Fibroblast of skin of left biceps (primary cell): ENCODE measurements around the gene RAB11FIP5.

ENCODE experiments used
- DNase-seq, 2 experiments: peaks; one replicate each; pipeline ENCODE4 v3.0.0-alpha.2; 2013; ENCODE audit warnings: low read depth in 2 of 2

RAB11FIP5 gene

DNA sequence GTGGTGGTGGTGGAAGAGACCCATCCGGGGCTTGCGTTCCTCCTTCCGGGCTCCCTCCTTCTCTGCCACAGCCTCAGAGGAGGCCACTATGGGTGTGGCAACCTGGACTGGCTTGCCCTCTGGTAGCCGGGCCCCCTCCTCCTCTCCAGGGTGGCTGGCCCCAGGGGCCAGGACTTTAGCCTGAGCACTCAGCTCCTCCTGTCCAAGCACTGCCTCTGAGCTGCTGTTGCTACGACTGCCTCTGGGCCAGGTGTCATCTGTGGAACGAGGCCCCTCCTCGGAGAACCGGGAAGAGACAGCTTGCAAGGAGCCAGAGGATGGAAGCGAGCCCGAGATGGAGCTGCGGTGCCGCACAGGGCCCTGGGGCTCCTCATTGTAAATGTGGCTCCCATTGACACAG is 24.5 kb downstream of the RAB11FIP5 start:
- DNase-seq: no peak

DNA sequence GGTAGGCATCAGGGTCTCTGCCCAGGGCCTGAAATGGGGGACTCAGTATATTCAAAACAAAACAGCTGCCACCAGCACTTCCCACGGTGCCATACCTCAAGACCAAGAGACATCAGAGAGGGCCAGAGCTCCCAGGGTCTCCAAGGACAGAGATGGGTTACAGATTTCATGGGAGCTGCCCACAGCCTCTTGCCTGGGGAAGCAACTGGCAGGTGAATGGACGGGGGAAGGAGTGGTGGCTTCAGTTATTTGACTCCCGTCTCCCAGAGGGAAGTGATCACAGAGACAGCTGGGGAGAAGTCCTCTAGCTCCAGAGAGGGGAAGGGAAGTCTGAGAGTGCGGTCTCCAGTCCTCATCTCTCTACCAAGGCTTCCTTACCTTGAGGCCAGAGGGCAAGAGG is 25.4 kb downstream of the RAB11FIP5 start:
- DNase-seq: no peak

DNA sequence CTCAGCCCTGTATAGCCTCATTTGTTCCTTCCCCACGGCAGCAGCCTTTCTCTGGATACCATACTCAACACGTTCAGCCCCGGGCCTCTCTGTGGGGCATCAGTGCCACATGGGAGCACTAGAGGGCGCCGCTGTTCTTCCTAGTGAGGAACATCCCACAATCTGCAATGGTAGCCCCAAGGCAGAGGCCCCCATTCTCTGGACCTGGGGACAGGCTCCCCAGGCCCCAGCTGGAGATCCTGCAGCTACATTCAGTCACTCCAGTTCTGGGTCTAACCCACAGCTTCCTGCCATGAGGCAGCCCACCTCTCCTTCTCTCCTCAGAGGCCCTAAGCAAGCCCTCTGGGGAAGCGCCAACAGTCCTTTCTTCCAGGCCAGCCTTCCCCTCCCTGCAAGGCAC is 27.1 kb downstream of the RAB11FIP5 start:
- DNase-seq: peak in 1 of 2 experiments; percentile 18

DNA sequence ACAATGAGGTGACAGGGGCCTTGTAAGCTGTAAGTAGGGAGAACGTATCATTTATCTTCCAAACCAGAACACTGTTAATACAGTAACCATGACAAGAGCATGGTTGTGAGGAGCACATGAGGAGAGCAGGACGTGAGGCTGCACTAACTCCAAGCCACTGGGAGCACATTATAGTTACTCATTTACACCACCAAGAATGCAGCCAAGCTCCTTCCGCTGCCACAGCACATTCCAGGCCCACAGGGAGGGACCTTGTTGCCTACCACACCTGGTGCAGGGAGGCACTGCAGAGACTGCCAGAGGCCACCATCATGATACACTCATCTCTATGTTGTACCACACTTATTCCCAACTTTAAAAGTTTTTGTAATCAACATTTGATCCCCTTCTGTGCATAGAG is 27.8 kb downstream of the RAB11FIP5 start:
- no peak for DNase-seq

DNA sequence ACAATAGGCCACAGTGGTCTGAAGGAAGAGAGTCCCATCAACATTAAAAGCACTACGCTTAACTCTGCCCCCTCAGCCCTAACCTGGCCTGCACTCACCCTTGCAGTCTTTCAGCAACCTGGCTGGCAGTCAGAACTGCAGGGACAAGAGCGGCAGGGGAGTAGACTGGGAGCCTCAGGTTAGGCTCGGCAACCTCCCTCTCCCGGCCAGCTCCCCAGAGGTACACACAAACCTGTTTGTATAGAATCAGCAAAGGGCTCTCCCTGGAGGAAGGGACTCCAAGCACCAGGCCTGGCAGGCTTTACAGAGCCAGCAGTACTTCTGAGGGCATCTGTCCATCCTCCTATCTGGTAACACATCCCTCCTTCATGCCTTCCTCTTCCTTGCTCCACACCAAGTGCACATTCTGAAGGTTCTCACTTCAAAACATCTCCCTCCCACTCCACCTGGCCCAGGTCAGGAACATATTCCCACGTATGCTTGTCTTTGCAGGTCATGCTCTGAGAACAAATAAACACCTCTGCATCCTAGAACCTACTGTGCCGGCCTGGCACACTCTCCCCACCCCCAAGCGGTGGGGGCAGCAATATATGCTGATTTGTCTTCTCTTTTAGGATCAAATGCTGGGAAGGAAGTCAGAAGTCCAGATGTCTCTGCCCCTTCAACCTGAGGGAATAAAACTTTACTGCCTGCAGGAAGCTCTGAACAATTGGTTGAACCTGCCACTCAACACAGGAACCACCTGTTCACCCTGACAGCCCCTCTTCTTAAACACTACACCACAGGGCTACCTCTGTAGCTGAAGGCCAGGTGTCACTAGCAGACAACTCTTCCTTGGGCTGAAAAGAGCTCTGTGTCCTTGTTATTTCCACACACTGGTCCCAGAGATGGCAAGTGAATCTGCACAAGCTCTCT is 28.6 kb downstream of the RAB11FIP5 start:
- no peak for DNase-seq

DNA sequence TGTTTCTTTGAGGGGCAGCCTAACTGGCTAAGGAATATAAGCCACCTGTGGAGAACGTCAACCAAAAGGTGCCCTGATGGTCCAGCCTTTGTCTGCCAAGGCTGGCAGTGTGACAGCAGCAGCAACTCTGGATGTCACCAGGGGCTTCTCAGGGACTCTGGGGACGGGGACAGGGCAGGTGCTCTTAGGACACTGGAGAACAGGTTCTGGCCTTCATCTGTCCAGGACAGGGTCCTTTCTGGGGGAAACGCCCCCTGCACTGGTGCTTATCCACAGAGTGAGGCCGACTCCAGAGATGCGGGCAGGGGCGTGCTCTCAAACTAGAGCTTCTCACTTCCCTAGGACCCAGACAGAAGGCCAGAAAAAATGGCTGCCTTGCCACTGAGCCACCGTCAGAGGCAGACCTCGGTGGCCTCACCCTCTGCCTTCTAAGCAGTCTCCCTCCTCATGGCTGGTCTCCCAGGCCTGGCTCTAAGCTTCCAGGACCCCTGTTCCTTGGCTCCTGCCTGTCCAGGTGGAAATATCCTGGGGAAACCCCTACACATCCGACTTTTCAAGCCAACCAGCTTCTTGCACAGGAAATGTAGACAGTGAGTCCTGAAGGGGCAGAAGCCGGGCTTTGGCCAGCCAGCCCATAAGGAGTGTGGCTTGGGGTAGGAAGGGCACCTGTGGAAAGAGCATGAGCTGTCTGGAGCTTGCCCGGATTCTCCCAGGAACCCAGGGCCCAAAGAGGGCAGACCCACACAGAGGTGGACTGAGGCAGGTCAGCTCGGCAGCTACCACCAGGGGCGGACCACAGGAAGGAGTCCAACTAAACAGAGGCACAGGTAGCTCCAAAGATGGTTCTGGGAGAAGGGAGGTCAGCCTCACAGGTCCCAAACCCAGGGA is 30.0 kb downstream of the RAB11FIP5 start:
- no peak for DNase-seq

DNA sequence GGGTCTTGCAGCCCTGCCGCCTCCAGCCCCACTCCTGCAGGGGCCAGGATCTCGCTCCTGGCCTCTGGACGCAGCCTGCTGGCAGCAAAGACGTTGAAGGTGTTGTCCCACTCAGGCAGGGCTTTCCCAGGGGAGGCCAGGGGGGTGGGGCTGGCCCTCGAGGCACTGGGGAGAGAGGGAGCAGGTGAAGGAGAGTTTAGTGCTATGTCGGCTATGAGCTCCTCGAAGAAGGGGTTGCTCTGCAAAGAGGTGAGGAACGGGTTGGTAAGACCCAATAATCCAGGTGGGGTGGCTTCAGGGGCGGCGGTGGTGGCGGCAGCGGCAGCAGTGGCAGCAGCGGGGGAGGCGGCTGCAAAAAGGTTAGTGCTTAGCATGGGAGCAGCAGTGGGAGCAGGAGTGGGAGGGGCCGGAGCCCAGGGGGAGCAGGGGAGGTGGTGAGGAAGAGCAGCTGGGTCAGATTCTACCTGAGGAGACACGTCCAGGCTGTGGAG is 31.5 kb downstream of the RAB11FIP5 start:
- no peak for DNase-seq

DNA sequence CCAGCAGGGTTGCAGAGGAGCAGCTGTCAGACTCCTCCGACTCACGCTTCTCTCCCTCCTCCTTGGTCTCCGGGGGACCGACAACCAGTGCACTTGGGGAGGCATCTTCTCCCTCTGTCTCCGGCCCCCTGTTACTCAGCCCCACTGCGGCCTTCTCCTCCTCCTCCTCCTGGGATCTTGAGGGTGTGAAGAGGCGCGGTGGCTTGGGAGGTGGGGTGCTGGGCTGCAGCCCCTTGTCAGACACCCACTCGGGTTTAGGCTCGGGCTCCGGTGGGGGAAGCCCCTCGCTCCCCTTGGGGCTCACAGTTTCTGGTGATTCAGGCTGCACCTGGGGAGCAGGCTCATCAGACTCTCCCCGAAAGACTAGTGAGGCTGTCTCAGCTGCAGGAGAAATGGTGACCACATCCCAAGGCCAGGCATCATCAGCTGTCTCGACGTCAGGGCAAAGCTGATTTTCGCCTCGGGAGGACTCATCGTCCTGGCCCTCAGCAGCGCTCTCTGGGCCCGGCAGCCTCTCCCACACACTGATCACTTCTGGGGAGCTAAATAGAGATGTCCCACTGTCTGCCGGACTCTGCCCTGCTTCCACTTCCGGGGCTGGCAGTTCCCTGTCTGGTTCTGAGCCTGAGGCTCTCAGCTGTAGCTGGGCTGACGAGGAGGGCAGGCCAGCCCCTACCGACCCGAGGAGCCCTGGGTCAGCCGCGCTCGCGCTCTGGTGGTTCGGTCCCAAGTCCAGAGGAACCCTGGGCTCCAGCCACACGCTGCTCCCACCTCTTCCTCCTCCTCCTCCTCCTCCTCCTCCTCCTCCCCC is 32.2 kb downstream of the RAB11FIP5 start:
- DNase-seq: no peak

DNA sequence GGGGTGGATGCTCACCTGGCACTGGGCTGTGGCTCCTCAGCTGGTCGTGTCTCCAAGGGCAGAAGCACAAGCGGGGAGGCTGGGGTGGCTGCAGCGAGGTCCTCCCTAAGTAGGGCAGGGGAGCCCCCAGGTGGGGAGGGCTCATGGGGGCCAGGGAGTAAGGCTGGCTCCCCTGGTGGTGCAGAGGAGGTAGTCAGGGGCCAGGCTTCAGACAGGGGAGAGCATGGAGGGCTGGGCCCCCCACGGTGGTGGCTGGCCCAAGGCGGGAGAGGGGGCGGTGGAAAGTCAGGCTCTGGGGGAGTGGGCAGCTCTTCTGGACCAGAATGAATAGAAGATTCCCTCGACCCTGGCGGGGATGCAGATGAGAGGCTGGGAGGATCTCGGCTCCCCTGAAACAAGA is 33.1 kb downstream of the RAB11FIP5 start:
- no peak for DNase-seq

DNA sequence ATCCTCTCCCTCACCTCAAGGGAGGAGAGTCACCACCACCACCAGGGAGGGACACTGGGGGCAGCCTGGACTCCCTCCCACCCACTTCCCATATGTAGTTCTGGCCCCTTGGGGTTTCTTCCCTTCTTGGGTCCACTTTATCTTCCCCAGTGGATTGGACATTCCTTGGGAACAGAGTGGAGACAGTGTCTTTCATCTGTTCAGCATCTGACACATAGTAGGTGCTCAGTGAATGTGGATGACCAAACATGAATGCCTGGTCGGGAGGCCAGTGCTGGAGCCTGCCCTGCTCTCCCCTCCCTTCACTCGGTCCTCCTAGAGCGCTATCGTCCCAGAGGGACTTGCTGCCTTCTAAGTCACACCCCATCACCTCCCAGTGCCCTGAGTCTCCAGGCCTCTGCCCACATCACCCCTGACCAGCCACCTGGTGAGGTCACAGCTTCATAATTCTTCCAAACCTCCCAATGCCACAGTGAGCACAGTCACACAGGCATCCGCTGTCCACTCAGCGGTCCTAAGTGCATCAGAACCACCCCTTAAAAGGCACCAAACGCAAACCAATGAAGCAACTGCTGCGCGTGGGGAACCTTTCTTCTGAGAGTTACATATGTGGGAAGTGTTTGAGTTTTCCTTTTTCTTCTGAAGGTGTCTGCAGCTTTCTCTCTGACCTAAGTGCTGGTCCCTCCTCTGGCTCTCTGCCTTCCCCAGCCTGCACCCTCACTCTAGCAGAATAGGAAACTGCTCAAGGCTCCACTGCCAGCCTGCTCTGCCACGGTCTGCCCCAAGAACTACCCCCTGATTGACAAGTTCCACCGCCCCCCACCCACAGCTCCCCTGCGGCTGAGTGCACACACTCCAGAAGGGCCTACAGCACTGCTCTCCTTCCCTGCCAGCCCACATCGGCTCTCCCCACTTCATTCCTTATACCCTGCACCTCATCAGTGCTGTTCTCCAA is 34.0 kb downstream of the RAB11FIP5 start:
- no peak for DNase-seq

DNA sequence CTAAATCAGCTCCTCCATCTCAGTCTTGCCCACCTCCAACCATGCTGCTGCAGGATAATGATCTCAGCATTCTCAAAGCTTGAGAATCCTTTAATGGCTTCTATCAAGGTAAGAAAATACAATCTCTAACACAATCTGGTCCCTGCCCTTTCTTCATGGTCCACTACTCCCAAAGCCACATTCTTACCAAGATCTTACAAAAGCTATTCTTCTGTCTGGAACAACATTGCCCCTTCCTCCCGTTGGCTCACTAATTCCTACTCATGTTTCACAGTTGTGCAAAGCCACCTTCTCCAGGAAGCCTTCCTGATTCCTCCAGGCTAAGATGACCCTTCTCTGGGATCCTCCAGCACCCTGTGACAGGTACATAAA is 35.3 kb downstream of the RAB11FIP5 start:
- DNase-seq: no peak

DNA sequence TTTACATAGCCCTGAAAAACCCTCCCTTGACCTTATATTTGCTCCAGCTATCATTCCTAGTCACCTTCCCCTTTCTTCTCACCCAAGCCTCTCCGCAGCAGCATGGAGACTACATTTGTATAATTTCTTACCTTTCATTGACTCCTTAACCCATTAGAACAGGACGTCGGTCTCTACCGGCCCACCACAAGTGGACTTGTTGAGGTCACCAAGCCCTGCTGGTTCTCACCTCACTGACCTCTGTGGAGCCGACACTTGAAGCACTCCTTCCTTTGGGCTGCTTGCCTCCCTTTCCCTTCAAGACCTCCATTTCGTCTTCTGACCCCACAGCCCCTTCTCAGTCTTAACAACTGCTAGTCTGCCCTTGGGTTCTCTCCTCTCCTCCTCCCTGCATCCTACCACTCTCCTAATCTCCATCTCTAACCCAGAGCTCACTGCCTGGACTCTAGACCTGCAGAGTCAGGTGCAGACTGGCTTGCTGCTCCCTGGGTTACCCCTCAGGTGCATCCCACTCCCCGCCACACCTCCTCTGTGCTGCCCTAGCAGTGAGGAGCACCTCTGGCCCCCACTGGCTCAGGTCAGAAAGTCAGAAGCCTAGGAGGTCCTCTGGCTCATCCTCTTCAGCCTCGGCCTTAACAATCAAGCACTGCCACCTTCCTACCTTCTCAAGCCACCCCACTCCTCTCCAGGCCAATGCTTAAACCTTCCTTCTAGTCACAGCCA is 35.9 kb downstream of the RAB11FIP5 start:
- DNase-seq: no peak

DNA sequence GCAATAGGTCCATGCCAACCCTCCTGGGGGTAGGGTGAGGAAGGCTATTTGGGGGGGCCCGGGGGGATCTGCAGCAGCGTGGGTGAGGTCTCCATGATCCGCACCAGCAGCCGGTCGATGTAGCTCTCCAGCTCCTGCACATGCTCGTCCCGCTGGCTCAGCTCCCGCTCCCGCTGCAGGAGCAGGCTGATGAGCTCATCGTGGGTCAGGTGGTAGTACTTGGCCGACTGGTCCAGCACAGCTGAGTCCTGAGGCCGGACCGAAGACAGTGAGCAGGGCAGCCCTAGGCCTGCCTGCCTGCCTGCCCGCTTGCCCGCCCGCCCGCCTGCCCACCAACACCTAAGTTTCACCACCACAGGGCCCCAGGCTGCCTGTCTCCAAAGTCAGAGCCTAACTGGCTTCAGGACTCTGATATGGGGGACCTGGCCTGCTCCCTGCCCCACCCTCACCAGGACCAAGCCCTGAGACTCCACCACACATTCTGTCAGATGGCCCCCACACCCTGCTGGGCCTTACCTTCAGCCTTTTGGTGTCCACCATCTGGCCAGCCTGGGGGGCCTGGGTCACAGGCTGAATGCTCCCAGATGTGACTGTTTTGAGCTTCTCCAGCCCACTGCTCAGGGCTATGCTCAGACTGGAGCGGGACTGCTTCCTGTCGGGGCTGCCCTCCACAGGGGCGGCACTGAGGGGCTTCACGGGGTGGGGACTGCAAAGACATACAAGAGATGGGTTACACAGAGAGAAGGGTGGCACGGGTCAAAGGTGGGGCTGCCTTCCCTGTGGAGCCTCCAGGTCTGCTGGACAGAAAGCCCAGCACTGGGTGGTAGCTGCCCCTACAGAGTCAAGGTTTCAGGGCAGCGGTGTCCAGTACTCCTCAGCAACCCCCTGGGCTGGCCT is 37.0 kb downstream of the RAB11FIP5 start:
- DNase-seq: no peak

DNA sequence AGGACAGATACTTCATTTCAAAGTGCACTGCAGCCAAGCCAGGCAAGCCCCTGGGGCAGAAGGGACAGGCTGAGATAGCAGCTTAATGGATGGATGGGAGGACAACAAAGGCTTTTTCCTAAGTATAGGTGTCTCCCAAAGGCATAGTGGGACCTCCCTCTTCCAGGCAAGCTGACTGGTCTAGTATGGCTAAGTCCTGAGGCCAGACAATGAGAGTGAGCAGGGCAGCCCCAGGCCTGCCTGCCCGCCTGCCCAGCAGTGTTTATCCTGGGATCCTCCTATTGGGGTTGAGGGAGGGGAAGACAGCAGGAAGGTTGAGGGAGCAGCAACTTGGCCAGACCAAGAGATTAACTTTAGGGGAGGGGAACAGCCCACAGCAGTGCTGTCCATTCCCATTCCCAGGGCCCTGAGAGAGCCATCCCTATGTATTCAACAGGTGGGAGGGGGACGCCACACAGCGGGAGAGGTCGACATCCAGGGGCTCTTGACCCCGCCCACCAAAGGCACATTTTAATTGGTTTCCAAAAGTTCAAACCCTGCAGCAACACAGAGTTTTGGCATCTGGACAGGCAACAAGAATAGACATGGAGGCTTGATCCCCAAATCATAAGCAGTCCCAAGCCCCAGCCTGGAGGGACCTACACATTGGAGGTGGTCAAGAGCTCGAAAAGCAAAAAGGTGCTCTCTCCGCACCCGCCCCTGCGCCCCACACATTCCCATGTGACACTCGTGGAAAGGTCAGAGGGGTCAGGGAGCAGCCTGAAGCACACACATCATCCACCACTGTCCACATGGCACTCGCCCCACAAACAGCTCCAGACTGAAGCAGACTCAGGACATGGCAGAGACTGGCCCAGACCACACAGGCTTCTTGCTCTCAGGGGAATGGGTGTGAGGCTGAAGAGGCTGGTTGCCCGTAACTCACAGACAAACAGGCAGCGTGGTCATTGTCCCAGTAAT is 38.4 kb downstream of the RAB11FIP5 start:
- no peak for DNase-seq

DNA sequence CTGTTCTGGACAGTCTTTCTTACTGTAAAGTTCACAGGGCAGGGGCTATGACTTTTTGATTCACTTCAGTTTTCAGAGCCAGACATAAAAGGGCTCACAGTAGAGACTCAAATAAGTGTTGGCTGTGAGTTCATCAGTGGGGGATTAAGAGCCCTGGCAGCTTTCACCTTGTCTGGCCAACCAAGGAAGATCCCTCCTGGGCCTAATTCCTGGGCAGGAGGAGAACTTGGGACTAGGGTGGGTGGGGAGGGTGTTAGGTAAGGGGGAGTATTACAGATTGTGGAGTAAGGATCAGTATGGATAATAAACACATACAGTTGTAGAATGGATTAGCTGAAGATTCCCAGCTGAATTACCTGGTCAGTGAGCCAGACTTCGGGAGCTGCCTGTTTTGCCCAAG is 40.3 kb downstream of the RAB11FIP5 start:
- no peak for DNase-seq

DNA sequence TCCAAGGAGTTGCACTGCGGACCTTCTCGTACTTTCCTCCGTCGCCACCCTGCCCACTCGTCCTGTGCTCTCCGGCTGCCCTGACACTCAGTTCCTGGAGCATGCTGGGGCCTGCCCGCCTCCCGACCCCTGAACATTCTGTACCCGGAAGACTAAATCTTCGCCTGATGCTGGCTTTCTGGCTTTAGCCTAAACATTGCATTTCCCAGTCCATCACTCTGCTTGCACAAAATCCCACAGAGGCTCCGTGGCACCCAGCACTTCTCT is 40.7 kb downstream of the RAB11FIP5 start:
- DNase-seq: no peak

DNA sequence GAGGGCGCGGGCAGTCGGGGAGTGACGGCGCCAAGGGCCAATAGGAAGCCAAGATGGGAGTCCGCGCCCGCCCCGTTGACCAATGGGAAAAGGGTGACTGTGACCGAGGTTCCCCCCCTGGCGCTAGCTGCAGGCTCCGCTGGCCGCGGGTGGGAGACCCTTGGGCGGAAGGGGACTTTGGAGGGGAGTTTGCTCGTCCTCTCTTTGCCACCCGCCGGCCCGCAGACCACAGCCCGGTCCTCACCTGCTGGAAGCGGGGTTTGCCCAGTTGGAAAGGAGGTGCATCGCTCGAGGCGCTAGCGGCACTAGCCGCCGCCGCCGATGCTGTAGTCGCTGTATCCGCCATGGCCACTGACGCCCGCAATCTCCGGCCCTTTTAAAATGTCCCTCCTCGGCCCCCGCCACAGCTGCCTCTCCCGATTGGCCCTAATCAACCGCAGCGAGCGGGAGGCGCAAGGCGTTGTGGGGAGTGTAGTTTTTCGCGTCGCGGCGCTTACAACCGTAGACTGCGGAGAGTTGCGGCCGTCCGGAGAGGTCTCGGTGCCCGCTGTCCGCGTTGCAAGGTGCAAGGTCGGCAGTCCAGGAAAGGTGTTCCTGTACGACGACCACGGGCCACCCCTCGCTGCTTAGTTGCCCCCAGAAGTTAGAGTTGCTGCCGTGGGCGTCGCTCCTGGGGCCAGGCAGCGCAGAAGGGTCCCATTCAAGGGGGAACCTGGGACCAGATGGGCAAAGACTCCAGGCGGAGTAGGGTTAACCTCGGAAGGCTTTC is 41.2 kb downstream of the RAB11FIP5 start, which contains the start of gene SFXN5:
Gene SFXN5, minus strand, starts transcription at position 353 of the 769 bp plus-strand sequence. Its CDS starts 7 bp downstream, at position 346.
- peak; percentile 90 to 91 for DNase-seq
